Prostate gland (tissue), 2 donors: ENCODE results near the gene ADGRL3.

Experiments used
- CTCF ChIP-seq, 4 experiments: fragments of 200-600 bp in 2 of 4; fragments of 450-650 bp in 2 of 4; sonication (generic) in 2 of 4; IDR thresholded peaks; 1 replicate in 3 of 4; 2 replicates in 1 of 4; pipeline ENCODE4 v1.5.1; 2016 to 2019; ENCODE audit warnings: antibody characterized with exemption in 4 of 4, mild to moderate bottlenecking in 2 of 4, moderate library complexity in 2 of 4
- POLR2A ChIP-seq: fragments of 450-650 bp; IDR thresholded peaks from one replicate; pipeline ENCODE4 v1.6.1; 2016; ENCODE audit warnings: antibody characterized with exemption, mild to moderate bottlenecking
- POLR2AphosphoS5 ChIP-seq: sonication (generic); formaldehyde crosslinking; IDR thresholded peaks from one replicate; pipeline ENCODE4 v1.6.1; 2017; ENCODE audit warnings: antibody characterized with exemption

- no peak for TF ChIP-seq POLR2AphosphoS5
- no peak for TF ChIP-seq CTCF (IDR thresholded peaks at IDR 0.05)
- TF ChIP-seq POLR2A = no peak
These were observed 828.6 kb downstream of the ADGRL3 start for GRCh38 chr4:62028745-62029144.
